Breast epithelium (tissue), 3 donors: Measurements from ENCODE around the gene DUS1L.

Experiments
- CTCF ChIP-seq, 3 donors: fragments of 450-650 bp; IDR thresholded peaks; one replicate each; pipeline ENCODE4 v1.5.1; 2016 to 2017; ENCODE audit warnings: antibody characterized with exemption in 3 of 3, mild to moderate bottlenecking in 3 of 3, moderate library complexity in 3 of 3
- POLR2A ChIP-seq: fragments of 450-650 bp; IDR thresholded peaks from one replicate; pipeline ENCODE4 v1.6.1; 2016; ENCODE audit warnings: antibody characterized with exemption, mild to moderate bottlenecking, moderate library complexity
- POLR2AphosphoS5 ChIP-seq, 3 donors: sonication (generic); formaldehyde crosslinking; IDR thresholded peaks; one replicate each; pipeline ENCODE4 v1.6.1; 2017; ENCODE audit warnings: antibody characterized with exemption in 3 of 3

GRCh38 chr17:82081546-82081945 lies 15.9 kb upstream of the DUS1L start:
- TF ChIP-seq CTCF (IDR thresholded peaks at IDR 0.05): no peak
- no peak for TF ChIP-seq POLR2A
- TF ChIP-seq POLR2AphosphoS5 (IDR thresholded peaks at IDR 0.05): no peak
